Measurements from ENCODE around the gene BTBD9.

- TF ChIP-seq, protein P1, sequence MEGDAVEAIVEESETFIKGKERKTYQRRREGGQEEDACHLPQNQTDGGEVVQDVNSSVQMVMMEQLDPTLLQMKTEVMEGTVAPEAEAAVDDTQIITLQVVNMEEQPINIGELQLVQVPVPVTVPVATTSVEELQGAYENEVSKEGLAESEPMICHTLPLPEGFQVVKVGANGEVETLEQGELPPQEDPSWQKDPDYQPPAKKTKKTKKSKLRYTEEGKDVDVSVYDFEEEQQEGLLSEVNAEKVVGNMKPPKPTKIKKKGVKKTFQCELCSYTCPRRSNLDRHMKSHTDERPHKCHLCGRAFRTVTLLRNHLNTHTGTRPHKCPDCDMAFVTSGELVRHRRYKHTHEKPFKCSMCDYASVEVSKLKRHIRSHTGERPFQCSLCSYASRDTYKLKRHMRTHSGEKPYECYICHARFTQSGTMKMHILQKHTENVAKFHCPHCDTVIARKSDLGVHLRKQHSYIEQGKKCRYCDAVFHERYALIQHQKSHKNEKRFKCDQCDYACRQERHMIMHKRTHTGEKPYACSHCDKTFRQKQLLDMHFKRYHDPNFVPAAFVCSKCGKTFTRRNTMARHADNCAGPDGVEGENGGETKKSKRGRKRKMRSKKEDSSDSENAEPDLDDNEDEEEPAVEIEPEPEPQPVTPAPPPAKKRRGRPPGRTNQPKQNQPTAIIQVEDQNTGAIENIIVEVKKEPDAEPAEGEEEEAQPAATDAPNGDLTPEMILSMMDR (IDR thresholded peaks at IDR 0.05; ENCODE audit: borderline replicate concordance, extremely low read depth, low read length, poor library complexity, severe bottlenecking), result no peak
- TF ChIP-seq EZH2 (IDR thresholded peaks at IDR 0.05; ENCODE audit: borderline replicate concordance, low read depth, low read length, severe bottlenecking), result no peak
Measured at GRCh38 chr6:38679668-38680067, 39.9 kb upstream of the BTBD9 start.

All from DND-41 (cell line).